Progenitor cell of endocrine pancreas (in vitro differentiated cells): Measurements from ENCODE around the gene MIA. TPM values are rescaled to one million over a fixed set of nuclear protein-coding genes. Genes with fewer than 3 reads are reported as not detected.

ENCODE experiments used
- DNase-seq: peaks from one replicate; pipeline ENCODE4 v3.0.0; 2021; ENCODE audit warnings: low spot score; ENCODE audit not compliant: unreplicated experiment
- H3K27ac Mint-ChIP-seq: 2 replicates; pipeline ENCODE4 v1.8.0; 2021; ENCODE audit warnings: mild to moderate bottlenecking, moderate library complexity, mixed read lengths
- H3K27me3 Mint-ChIP-seq: 2 replicates; pipeline ENCODE4 v1.8.0; 2021; ENCODE audit warnings: mixed read lengths
- H3K36me3 Mint-ChIP-seq: 2 replicates; pipeline ENCODE4 v1.8.0; 2022; ENCODE audit warnings: mixed read lengths; ENCODE audit not compliant: insufficient read depth
- H3K4me1 Mint-ChIP-seq: 2 replicates; pipeline ENCODE4 v1.8.0; 2021; ENCODE audit warnings: low read depth, mixed read lengths
- H3K4me3 Mint-ChIP-seq: 2 replicates; pipeline ENCODE4 v1.8.0; 2021; ENCODE audit warnings: low read depth, mild to moderate bottlenecking, moderate library complexity, mixed read lengths
- H3K9me3 Mint-ChIP-seq: 2 replicates; pipeline ENCODE4 v1.8.0; 2021; ENCODE audit warnings: low read depth, mixed read lengths
- total RNA-seq: library from RNA; stranded (reverse); gene quantifications from 2 replicates; pipeline ENCODE4 v1.2.1, GENCODE V29; 2021
- TF ChIP-seq, protein P1 (sequence below): fragments of 200-600 bp; sonication (generic); IDR thresholded peaks from one replicate; pipeline ENCODE4 v1.5.0; 2021; ENCODE audit warnings: antibody characterized with exemption, mild to moderate bottlenecking; ENCODE audit not compliant: unreplicated experiment

Gene MIA
- total RNA-seq, 1 donor from 2014 or later: 8.5 TPM

DNA sequence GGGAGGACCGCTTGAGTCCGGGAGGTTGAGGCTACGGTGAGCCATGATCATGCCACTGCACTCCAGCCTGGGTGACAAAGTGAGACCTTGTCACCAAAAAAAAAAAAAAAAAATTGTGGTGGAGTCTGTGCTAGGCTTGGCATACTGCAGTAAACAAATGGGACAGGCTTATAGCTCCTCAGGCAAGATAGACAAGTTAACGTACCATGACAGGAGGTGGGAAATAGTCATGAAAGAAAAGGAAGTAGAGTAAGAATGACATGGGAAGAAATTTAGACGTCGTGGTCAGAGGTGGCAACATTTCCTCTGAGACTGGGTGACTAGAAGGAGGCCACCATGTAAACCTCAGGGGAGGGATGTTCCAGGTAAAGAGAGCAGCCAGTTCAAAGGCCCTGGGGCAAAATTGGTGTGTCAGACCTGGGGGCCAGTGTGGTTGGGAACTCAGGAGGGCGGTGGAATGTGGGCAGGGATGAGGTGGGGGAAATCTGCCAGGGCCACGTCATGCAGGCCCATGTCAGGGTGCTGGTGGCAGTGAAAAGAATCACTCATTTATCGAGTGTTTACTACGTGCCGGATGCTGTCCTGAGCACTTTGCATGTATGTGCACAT is 18.7 kb upstream of the MIA start:
- H3K27ac Mint-ChIP-seq: no peak overlapping the region
- H3K4me3 Mint-ChIP-seq: no peak overlapping the region
- TF ChIP-seq, protein P1, sequence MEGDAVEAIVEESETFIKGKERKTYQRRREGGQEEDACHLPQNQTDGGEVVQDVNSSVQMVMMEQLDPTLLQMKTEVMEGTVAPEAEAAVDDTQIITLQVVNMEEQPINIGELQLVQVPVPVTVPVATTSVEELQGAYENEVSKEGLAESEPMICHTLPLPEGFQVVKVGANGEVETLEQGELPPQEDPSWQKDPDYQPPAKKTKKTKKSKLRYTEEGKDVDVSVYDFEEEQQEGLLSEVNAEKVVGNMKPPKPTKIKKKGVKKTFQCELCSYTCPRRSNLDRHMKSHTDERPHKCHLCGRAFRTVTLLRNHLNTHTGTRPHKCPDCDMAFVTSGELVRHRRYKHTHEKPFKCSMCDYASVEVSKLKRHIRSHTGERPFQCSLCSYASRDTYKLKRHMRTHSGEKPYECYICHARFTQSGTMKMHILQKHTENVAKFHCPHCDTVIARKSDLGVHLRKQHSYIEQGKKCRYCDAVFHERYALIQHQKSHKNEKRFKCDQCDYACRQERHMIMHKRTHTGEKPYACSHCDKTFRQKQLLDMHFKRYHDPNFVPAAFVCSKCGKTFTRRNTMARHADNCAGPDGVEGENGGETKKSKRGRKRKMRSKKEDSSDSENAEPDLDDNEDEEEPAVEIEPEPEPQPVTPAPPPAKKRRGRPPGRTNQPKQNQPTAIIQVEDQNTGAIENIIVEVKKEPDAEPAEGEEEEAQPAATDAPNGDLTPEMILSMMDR: no peak
- H3K36me3 Mint-ChIP-seq: peaks cover 29% of the 10 kb centered on the region
- H3K9me3 Mint-ChIP-seq: no peaks in the 10 kb centered on the region
- H3K27me3 Mint-ChIP-seq: no peaks in the 10 kb centered on the region
- DNase-seq: no peak
- H3K4me1 Mint-ChIP-seq: peaks cover 20% of the 10 kb centered on the region

DNA sequence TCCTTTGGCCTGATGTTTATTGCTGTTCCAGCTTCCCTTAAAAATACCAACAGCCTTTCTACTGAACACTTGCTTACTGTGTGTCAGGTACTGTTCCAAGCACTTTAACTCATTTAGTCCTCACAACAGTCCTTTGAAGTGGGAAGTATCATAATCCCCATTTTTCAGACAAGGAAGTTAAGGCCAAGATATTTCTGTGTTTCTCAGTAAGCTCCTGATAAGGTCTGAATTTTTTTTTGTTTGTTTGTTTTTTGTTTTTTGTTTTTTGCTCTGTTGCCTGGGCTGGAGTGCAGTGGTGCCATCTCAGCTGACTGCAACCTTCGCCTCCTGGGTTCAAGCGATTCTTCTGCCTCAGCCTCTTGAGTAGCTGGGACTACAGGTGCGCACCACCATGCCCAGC is 16.8 kb upstream of the MIA start:
- DNase-seq: no peak
- no peaks in the 10 kb centered on the region for H3K9me3 Mint-ChIP-seq
- TF ChIP-seq, protein P1: no peak
- peaks cover 32% of the 10 kb centered on the region for H3K36me3 Mint-ChIP-seq
- no peak overlapping the region for H3K4me3 Mint-ChIP-seq
- no peaks in the 10 kb centered on the region for H3K27me3 Mint-ChIP-seq
- H3K4me1 Mint-ChIP-seq: peaks cover 16% of the 10 kb centered on the region
- H3K27ac Mint-ChIP-seq: no peak overlapping the region

DNA sequence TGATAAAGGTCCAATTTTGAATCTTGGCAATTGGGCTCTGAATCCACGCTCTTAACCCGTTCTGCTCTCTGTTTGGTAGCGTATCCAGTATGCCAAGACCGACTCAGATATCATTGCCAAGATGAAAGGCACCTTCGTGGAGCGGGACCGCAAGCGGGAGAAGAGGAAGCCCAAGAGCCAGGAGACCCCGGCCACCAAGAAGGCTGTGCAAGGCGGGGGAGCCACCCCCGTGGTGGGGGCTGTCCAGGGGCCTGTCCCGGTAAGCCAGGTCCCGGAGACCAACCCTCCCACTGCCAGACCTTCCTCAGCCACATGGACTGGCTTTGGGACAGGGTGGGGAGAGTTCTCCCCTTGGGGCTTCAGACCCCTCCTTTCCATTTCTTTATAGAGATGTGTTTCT is 16.0 kb upstream of the MIA start:
- H3K36me3 Mint-ChIP-seq: peaks cover 35% of the 10 kb centered on the region
- H3K4me1 Mint-ChIP-seq: peaks cover 13% of the 10 kb centered on the region
- no peak overlapping the region for H3K4me3 Mint-ChIP-seq
- H3K9me3 Mint-ChIP-seq: no peaks in the 10 kb centered on the region
- no peaks in the 10 kb centered on the region for H3K27me3 Mint-ChIP-seq
- TF ChIP-seq, protein P1: no peak
- H3K27ac Mint-ChIP-seq: no peak overlapping the region
- DNase-seq: no peak

DNA sequence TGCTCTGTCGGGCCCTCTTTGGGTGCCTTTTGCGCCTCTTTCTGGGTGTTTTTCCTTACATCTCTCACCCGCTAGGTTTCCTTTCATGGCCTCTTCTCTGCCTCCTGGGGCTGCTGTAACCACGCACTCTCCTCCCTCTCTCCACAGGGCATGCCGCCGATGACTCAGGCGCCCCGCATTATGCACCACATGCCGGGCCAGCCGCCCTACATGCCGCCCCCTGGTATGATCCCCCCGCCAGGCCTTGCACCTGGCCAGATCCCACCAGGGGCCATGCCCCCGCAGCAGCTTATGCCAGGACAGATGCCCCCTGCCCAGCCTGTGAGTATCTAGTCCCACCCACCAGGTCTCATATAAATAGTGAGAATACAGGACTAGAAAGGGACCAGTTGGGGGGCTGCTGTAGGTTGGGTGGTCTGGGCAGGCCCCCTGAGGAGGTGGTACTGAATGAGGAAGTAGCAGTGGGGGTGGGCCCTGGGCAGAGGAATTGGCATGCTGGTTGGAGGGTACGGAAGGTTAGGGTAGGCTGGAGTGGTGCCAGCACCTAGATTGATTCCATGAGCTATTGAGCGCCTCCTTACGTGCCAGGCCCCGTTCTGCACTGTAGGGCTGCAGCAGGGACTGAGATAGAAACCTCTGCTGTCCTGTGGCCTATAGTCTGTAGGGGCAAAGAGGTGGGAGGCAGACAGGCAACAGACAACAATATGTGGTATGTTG is 12.4 kb upstream of the MIA start:
- Mint-ChIP-seq H3K27ac (no peak overlapping the region), H3K27me3 (no peaks in the 10 kb centered on the region), H3K36me3 (peaks cover 38% of the 10 kb centered on the region), H3K9me3 (no peaks in the 10 kb centered on the region), H3K4me3 (no peak overlapping the region), H3K4me1 (no peaks in the 10 kb centered on the region)
- no peak for DNase-seq
- TF ChIP-seq, protein P1: no peak

DNA sequence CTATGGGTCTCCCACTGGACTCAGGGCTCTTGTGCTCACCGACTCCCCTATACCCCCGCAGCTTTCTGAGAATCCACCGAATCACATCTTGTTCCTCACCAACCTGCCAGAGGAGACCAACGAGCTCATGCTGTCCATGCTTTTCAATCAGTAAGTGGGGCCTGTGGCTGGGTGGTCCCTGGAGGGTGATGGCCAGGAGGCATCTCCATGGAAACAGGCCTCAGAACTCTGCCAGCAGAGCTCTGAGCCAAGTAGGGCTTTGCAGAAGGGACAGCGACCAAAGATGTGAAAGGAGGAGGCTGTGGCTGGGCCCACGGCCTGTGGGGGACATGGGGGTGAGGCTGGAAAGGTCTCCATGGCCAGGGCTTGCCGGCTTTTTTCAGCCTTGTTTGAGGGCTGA is 11.8 kb upstream of the MIA start:
- DNase-seq: no peak
- H3K36me3 Mint-ChIP-seq: peaks cover 35% of the 10 kb centered on the region
- no peaks in the 10 kb centered on the region for H3K4me1 Mint-ChIP-seq
- H3K27ac Mint-ChIP-seq: no peak overlapping the region
- H3K27me3 Mint-ChIP-seq: no peaks in the 10 kb centered on the region
- H3K9me3 Mint-ChIP-seq: no peaks in the 10 kb centered on the region
- TF ChIP-seq, protein P1: no peak
- no peak overlapping the region for H3K4me3 Mint-ChIP-seq
